ENCODE measurements around the gene DNM3. TPM values are rescaled to one million over a fixed set of nuclear protein-coding genes. Genes with fewer than 3 reads are reported as not detected.

Gene DNM3
- total RNA-seq, 2 donors from 2014 or later, result 3.2 to 22.5 TPM

DNA sequence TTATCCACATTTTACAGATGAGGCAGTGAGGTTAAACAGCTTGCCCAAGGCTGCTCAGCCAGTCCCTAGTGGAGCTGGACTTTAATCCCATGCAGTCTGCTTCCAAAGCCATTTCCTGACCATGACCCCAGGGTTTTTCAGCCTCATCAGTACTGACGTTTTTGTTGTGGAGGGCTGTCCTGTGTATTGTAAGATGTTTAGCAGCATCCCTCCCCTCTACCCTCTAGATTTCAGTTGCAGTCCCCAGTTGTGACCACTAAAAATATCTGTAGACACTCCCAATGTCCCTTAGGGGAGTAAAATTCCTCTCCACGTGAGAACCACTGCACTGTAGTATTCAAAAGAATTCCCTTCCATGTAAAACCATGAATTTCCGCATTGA is 549.0 kb downstream of the DNM3 start:
- H3K36me3 Mint-ChIP-seq (ENCODE audit: low read depth), result peaks cover 3% of the 10 kb centered on the region
- no peak overlapping the region for H3K4me3 Mint-ChIP-seq

DNA sequence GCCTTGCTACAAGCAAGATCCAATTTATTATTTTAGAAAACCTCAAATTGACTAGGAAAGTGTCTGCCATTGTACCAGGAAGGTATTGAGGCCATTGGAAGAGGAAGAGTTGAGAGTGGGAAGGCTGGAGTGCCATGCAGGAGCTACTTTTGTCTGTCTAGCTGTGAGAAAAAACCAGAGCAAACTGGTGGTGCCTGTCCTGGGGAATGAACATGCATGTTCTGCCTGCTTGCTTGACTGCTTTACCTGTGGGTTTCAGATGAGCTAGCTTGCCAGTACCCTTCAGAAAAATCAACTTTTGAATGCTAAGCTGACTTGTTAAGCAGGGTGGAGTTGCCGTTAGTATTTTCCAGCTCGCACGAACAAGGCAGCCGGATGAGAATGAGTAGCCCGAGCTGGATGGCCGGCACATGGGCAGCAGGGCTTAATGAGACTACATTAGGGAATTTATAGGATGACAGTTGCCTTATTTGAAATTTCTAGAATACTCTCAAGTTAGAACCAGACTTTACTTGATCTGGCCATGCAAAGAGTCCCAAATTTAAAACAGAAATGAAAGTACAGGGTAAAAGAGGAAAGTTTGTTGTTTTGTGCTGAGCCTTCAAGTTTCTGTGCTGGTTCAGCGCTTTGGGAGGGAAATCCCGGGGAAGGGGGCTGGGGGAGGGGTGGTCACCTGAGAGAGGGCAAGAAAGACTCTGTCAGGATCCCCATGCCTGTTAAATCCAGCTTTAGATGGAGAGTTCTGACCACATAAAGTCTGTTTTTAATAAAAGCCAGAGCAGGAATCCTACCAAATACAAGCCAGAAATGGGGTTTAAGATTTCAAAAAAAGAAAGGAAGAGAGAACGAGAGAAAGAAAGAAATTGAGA is 549.6 kb downstream of the DNM3 start:
- no peak for DNase-seq
- H3K4me1 Mint-ChIP-seq, result peaks cover 25% of the 10 kb centered on the region
- H3K27ac Mint-ChIP-seq, result peak overlapping the region; percentile 70
- H3K36me3 Mint-ChIP-seq (ENCODE audit: low read depth), result peaks cover 3% of the 10 kb centered on the region
- ATAC-seq, result peak; percentile 22
- H3K27me3 Mint-ChIP-seq, result no peaks in the 10 kb centered on the region
- peak overlapping the region; percentile 58 for H3K4me3 Mint-ChIP-seq
- no peaks in the 10 kb centered on the region for H3K9me3 ChIP-seq (ENCODE audit: control insufficient read depth, low read length, poor library complexity, severe bottlenecking)

More for the DNA sequence above, 549.0 kb downstream of the DNM3 start:
- no peaks in the 10 kb centered on the region for H3K9me3 ChIP-seq (ENCODE audit: control insufficient read depth, low read length, poor library complexity, severe bottlenecking)
- DNase-seq, result no peak
- ATAC-seq, result no peak
- H3K4me1 Mint-ChIP-seq, result peaks cover 25% of the 10 kb centered on the region
- peak overlapping the region; percentile 70 for H3K27ac Mint-ChIP-seq
- no peaks in the 10 kb centered on the region for H3K27me3 Mint-ChIP-seq

DNA sequence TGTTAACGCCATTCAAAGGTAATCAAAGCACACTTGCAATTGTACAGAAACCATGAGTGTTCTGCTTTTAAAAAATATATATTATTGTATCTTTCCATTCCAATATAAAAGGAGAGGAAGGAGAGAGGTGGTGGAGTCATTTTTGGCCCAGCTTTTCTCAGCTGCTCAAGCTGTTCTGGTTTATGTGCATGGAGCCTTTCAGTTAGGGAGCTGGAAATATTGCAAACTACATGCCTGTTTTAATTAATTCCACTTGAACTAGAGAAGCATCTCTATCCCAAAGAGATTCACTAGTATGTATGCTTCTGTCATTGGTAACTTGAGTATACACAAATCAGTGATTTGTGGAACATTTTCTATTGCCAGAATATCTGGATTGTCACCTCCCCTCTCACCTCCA is 550.7 kb downstream of the DNM3 start:
- DNase-seq (no peak), ATAC-seq (no peak)
- no peaks in the 10 kb centered on the region for H3K9me3 ChIP-seq (ENCODE audit: control insufficient read depth, low read length, poor library complexity, severe bottlenecking)
- H3K27ac Mint-ChIP-seq, result no peak overlapping the region
- H3K4me1 Mint-ChIP-seq, result peaks cover 25% of the 10 kb centered on the region
- H3K4me3 Mint-ChIP-seq, result no peak overlapping the region
- no peaks in the 10 kb centered on the region for H3K27me3 Mint-ChIP-seq
- H3K36me3 Mint-ChIP-seq (ENCODE audit: low read depth), result peaks cover 3% of the 10 kb centered on the region

DNA sequence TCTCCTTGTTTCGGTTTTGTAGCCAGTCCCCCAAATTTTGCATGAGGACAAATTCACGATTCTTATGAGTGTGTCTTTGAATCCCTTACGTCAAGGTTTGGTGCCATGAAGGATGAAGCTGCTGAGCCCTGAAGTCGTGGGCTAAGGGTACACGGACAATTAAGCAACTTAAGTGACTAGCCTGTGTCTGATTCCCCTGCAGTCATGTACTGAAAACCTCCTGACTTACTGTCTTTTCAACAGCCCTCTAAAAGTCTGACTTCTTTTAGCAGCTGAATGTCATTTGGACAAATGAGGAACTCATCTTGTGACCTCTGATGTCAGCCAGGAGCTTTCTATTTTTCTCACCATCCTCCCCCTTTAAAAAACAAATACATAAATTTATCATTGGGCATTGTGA is 552.1 kb downstream of the DNM3 start:
- H3K4me3 Mint-ChIP-seq, result no peak overlapping the region
- H3K27ac Mint-ChIP-seq, result peak overlapping the region; percentile 93
- no peak for ATAC-seq
- peaks cover 28% of the 10 kb centered on the region for H3K4me1 Mint-ChIP-seq
- H3K9me3 ChIP-seq (ENCODE audit: control insufficient read depth, low read length, poor library complexity, severe bottlenecking), result no peaks in the 10 kb centered on the region
- H3K36me3 Mint-ChIP-seq (ENCODE audit: low read depth), result peaks cover 3% of the 10 kb centered on the region
- H3K27me3 Mint-ChIP-seq, result no peaks in the 10 kb centered on the region
- DNase-seq, result no peak

- DNase-seq (peak in 2 of 3 donors; percentile 14 to 15), ATAC-seq (peak; percentile 88)
- Mint-ChIP-seq H3K36me3 (ENCODE audit: low read depth) (no peaks in the 10 kb centered on the region), H3K4me3 (peak overlapping the region; percentile 74), H3K27ac (peak overlapping the region; percentile 93), H3K4me1 (peaks cover 36% of the 10 kb centered on the region), H3K27me3 (no peaks in the 10 kb centered on the region)
- no peaks in the 10 kb centered on the region for H3K9me3 ChIP-seq (ENCODE audit: control insufficient read depth, low read length, poor library complexity, severe bottlenecking)
These were observed 552.9 kb downstream of the DNM3 start for GRCh38 chr1:172394141-172394751.

GRCh38 chr1:172394811-172395210 is 553.5 kb downstream of the DNM3 start:
- peak overlapping the region; percentile 93 for H3K27ac Mint-ChIP-seq
- H3K36me3 Mint-ChIP-seq (ENCODE audit: low read depth), result no peaks in the 10 kb centered on the region
- peak overlapping the region; percentile 74 for H3K4me3 Mint-ChIP-seq
- peaks cover 38% of the 10 kb centered on the region for H3K4me1 Mint-ChIP-seq
- DNase-seq, result no peak
- H3K9me3 ChIP-seq (ENCODE audit: control insufficient read depth, low read length, poor library complexity, severe bottlenecking), result no peaks in the 10 kb centered on the region
- H3K27me3 Mint-ChIP-seq, result no peaks in the 10 kb centered on the region
- ATAC-seq, result no peak

DNA sequence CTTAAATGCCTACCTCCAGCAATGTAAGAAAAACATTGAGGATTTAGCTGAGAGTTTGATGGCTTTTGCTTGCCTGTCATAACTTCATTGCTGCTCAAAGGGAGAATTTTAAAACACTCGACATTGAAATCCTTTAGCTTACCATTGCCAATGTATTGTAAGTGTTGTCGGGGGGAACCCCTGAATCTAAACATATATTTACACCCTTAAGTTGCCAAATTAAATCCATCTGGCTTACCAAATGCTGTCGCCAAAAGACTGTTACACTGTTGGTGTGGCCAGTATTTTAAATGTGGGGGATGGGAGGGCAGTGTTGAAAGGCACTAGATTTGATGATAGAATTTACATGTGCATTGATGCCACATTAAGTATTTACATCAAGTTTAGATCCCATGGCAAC is 554.3 kb downstream of the DNM3 start:
- no peak for ATAC-seq
- H3K4me1 Mint-ChIP-seq, result peaks cover 41% of the 10 kb centered on the region
- no peak for DNase-seq
- H3K36me3 Mint-ChIP-seq (ENCODE audit: low read depth), result no peaks in the 10 kb centered on the region
- no peaks in the 10 kb centered on the region for H3K27me3 Mint-ChIP-seq
- H3K27ac Mint-ChIP-seq, result peak overlapping the region; percentile 93
- H3K4me3 Mint-ChIP-seq, result no peak overlapping the region
- no peaks in the 10 kb centered on the region for H3K9me3 ChIP-seq (ENCODE audit: control insufficient read depth, low read length, poor library complexity, severe bottlenecking)

DNA sequence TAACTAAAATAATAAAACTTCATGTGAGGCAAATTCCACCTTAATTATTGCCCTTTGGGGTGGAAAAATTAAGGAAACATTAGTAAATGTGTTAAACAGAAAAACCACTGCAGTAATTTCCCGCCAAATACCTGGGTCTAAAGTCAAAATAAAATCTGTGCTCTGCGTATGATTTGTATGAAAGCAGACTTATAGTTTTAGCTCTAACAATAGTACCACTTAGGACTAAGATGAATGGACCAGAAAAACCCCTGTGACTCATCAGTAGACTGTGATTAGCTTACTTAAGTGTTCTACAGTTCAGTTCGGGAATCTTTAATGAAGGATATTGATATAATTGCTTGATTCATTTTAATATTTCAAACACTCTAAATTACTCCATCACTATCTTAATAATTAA is 555.9 kb downstream of the DNM3 start:
- DNase-seq (no peak), ATAC-seq (no peak)
- no peaks in the 10 kb centered on the region for H3K27me3 Mint-ChIP-seq
- peaks cover 39% of the 10 kb centered on the region for H3K4me1 Mint-ChIP-seq
- H3K9me3 ChIP-seq (ENCODE audit: control insufficient read depth, low read length, poor library complexity, severe bottlenecking), result no peaks in the 10 kb centered on the region
- H3K36me3 Mint-ChIP-seq (ENCODE audit: low read depth), result no peaks in the 10 kb centered on the region
- H3K27ac Mint-ChIP-seq, result no peak overlapping the region
- H3K4me3 Mint-ChIP-seq, result no peak overlapping the region

GRCh38 chr1:172397633-172398032 is 556.3 kb downstream of the DNM3 start:
- peaks cover 39% of the 10 kb centered on the region for H3K4me1 Mint-ChIP-seq
- no peak for ATAC-seq

DNA sequence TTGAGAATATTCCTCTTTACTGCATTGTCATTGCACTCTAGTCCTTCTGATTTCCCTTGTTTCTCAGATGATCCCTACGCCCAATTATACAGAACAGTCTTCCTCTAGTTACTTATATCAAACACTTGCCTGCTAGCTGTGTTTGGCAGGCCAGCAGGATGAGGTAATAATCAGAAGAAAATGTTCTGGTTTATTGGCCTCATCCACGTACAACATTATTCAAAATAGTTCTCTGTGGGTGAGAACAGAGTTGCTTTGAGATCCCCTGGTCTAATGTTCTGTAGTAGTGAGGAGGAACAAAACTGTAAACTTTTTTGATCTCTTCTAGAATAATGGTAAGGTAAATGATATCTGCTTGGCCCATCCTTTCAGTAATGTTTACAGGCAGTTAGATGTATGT is 556.9 kb downstream of the DNM3 start:
- no peaks in the 10 kb centered on the region for H3K9me3 ChIP-seq (ENCODE audit: control insufficient read depth, low read length, poor library complexity, severe bottlenecking)
- ATAC-seq, result no peak
- Mint-ChIP-seq H3K27ac (no peak overlapping the region), H3K27me3 (no peaks in the 10 kb centered on the region), H3K36me3 (ENCODE audit: low read depth) (no peaks in the 10 kb centered on the region), H3K4me3 (no peak overlapping the region), H3K4me1 (peaks cover 38% of the 10 kb centered on the region)
- no peak for DNase-seq

More at GRCh38 chr1:172397633-172398032, 556.3 kb downstream of the DNM3 start:
- no peak for DNase-seq
- Mint-ChIP-seq H3K27me3 (no peaks in the 10 kb centered on the region), H3K27ac (no peak overlapping the region), H3K4me3 (no peak overlapping the region), H3K36me3 (ENCODE audit: low read depth) (no peaks in the 10 kb centered on the region)
- no peaks in the 10 kb centered on the region for H3K9me3 ChIP-seq (ENCODE audit: control insufficient read depth, low read length, poor library complexity, severe bottlenecking)

- ATAC-seq (peak; percentile 61), DNase-seq (no peak)
- Mint-ChIP-seq H3K36me3 (ENCODE audit: low read depth) (no peaks in the 10 kb centered on the region), H3K4me3 (peak overlapping the region; percentile 49), H3K27me3 (no peaks in the 10 kb centered on the region), H3K27ac (peak overlapping the region; percentile 68), H3K4me1 (peaks cover 33% of the 10 kb centered on the region)
- H3K9me3 ChIP-seq (ENCODE audit: control insufficient read depth, low read length, poor library complexity, severe bottlenecking), result no peaks in the 10 kb centered on the region
These were observed 557.9 kb downstream of the DNM3 start for GRCh38 chr1:172398970-172399755.

DNA sequence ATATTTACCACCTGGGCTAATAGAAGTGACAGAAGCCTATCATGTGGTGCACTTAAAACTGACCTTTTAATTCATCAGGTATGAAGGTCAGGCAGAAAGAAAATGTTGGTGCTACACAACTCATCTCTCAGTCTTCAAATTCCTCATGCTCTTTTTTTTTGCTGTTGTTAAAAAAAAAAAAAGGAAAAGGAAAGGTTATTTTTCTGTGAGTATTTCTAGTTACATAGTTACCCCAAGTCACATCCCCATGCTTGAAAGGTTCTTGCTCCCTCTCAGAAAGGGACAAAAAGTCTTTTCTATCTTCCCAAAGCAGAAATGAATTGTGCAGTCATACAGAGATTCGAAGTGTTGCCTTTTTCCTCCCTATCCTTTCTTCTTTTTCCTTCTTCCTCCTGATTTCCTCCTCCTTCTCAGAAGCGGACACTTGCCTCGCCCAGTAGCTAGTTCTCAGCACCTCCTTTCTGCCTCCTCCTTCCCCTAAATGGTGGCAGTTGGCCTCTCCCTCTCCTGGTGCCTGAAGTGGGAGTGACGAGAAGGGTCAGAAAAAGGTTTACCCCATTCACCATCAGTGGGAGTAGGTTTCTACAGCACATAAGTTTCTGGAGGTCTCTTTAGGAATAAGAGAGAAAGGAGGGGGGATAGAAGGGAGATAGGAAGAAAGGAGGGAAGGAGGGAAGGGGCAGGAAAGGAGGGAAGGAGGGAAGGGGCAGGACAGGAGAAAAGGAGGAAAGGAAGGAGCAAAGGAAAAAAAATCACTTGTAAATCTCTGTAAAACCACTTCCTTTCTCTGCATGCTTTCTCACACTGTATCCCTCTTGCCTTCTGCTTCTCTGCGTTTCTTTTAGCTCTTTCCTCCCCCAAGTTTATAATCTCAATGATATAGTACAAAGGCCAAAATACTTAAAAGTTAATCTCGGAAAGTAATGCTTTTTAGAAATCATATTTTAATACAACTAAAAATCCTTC is 558.7 kb downstream of the DNM3 start:
- DNase-seq (no peak), ATAC-seq (no peak)
- Mint-ChIP-seq H3K4me3 (peak overlapping the region; percentile 68), H3K27ac (peak overlapping the region; percentile 68), H3K36me3 (ENCODE audit: low read depth) (no peaks in the 10 kb centered on the region), H3K4me1 (peaks cover 24% of the 10 kb centered on the region), H3K27me3 (no peaks in the 10 kb centered on the region)
- no peaks in the 10 kb centered on the region for H3K9me3 ChIP-seq (ENCODE audit: control insufficient read depth, low read length, poor library complexity, severe bottlenecking)
